Ishikawa (cell line): Measurements from ENCODE around the gene FBL.

Experiments used
- CEBPB ChIP-seq: IDR thresholded peaks from 2 replicates; pipeline ENCODE4 v1.6.1; 2012
- CREB1 ChIP-seq: IDR thresholded peaks from 2 replicates; pipeline ENCODE4 v1.6.1; 2012; ENCODE audit warnings: low read depth
- EGR1 ChIP-seq: IDR thresholded peaks from 2 replicates; pipeline ENCODE4 v1.6.1; 2012
- EP300 ChIP-seq: IDR thresholded peaks from 2 replicates; pipeline ENCODE4 v1.6.1; 2012; ENCODE audit warnings: borderline replicate concordance
- FOXM1 ChIP-seq: IDR thresholded peaks from 2 replicates; pipeline ENCODE4 v1.6.1; 2012; ENCODE audit warnings: low read depth, borderline replicate concordance
- MAX ChIP-seq: IDR thresholded peaks from 2 replicates; pipeline ENCODE4 v1.6.1; 2012
- NFIC ChIP-seq: IDR thresholded peaks from 2 replicates; pipeline ENCODE4 v1.6.1; 2012
- REST ChIP-seq: IDR thresholded peaks from 2 replicates; pipeline ENCODE4 v1.6.1; 2012; ENCODE audit warnings: low read depth, mild to moderate bottlenecking
- TAF1 ChIP-seq: IDR thresholded peaks from 2 replicates; pipeline ENCODE4 v1.6.1; 2012; ENCODE audit warnings: low read depth, mild to moderate bottlenecking
- TCF12 ChIP-seq: IDR thresholded peaks from 2 replicates; pipeline ENCODE4 v1.6.1; 2012; ENCODE audit warnings: low read depth
- USF1 ChIP-seq: IDR thresholded peaks from 2 replicates; pipeline ENCODE4 v1.6.1; 2012
- YY1 ChIP-seq: IDR thresholded peaks from 2 replicates; pipeline ENCODE4 v1.6.1; 2012; ENCODE audit warnings: low read depth
- ZBTB7A ChIP-seq: IDR thresholded peaks from 2 replicates; pipeline ENCODE4 v1.6.1; 2012; ENCODE audit warnings: low read depth

GRCh38 chr19:39843919-39844793 lies 2.0 kb downstream of the FBL start:
- TF ChIP-seq USF1 (no peak), TAF1 (no peak), EP300 (no peak), CEBPB (no peak), YY1 (no peak), EGR1 (no peak), REST (no peak), TCF12 (no peak), NFIC (no peak), MAX (no peak), CREB1 (no peak), FOXM1 (no peak), ZBTB7A (no peak)
